Endothelial cell of umbilical vein (primary cell): ENCODE measurements around the gene PDE1C. TPM values are rescaled to one million over a fixed set of nuclear protein-coding genes. Genes with fewer than 3 reads are reported as not detected.

Source experiments
- BruUV-seq: library from RNA; stranded (reverse); fragments of 400-500 nt; replicated peaks from 2 replicates; lab custom pipeline; 2021; lab: Mats Ljungman, UMichigan
- CTCF ChIA-PET: fragments of 300-600, 350-600 bp; sonication (Branson Sonifier 250); formaldehyde crosslinking; loops from one replicate; lab custom pipeline; 2021; ENCODE audit warnings: antibody characterized with exemption, inconsistent platforms; lab: Charles Lee
- POLR2A ChIA-PET: fragments of 300-600, 350-600 bp; sonication (Branson Sonifier 250); formaldehyde crosslinking; loops from one replicate; lab custom pipeline; 2021; ENCODE audit warnings: antibody characterized with exemption, inconsistent platforms; lab: Charles Lee
- DNase-seq: peaks from one replicate; pipeline ENCODE4 v3.0.0-alpha.2; 2011; ENCODE audit warnings: low read depth, low spot score
- FAIRE-seq: peaks from 2 replicates; lab custom pipeline; 2011; peaks lifted over from hg19 to GRCh38; lab: Jason Lieb, UNC
- H2AFZ ChIP-seq: 2 replicates; pipeline ENCODE4 v1.6.0; 2012; ENCODE audit warnings: low read depth, low read length, control low read depth, inconsistent platforms
- H3K27ac ChIP-seq: 2 replicates; pipeline ENCODE4 v1.5.1; 2011; ENCODE audit warnings: low read depth, mild to moderate bottlenecking, control low read depth, low read length, moderate library complexity; ENCODE audit not compliant: insufficient read depth
- H3K27me3 ChIP-seq, 2 experiments: 2 replicates each; pipeline versions ENCODE4 v1.6.0 to v1.6.1; 2011; ENCODE audit warnings: low read length in 2 of 2, mixed read lengths in 1 of 2; ENCODE audit not compliant: control insufficient read depth in 2 of 2, insufficient read depth in 2 of 2
- H3K36me3 ChIP-seq, 2 experiments: 2 replicates in 1 of 2; 3 replicates in 1 of 2; pipeline ENCODE4 v1.5.1; 2011; ENCODE audit warnings: low read length in 2 of 2, mild to moderate bottlenecking in 1 of 2, moderate library complexity in 1 of 2; ENCODE audit not compliant: control insufficient read depth in 2 of 2, insufficient read depth in 2 of 2; ENCODE audit errors: extremely low read depth in 1 of 2
- H3K4me1 ChIP-seq: 3 replicates; pipeline ENCODE4 v1.5.1; 2011; ENCODE audit warnings: mild to moderate bottlenecking, low read length; ENCODE audit not compliant: control insufficient read depth, insufficient read depth; ENCODE audit errors: extremely low read depth
- H3K4me2 ChIP-seq: 2 replicates; pipeline ENCODE4 v1.6.1; 2011; ENCODE audit warnings: low read length, control low read depth, mixed read lengths; ENCODE audit not compliant: insufficient read depth
- H3K4me3 ChIP-seq, 3 experiments: fragments of 200-600 bp in 1 of 3; sonication (generic), shearing (Covaris generic) in 1 of 3; replicated peaks in 1 of 3; 2 replicates each; pipeline ENCODE4 v1.5.1; 2011 to 2016; ENCODE audit warnings: control low read depth in 3 of 3, low read length in 3 of 3, mild to moderate bottlenecking in 2 of 3, inconsistent platforms in 1 of 3, low read depth in 1 of 3, moderate library complexity in 1 of 3; ENCODE audit not compliant: insufficient read depth in 1 of 3
- H3K79me2 ChIP-seq: 2 replicates; pipeline ENCODE4 v1.6.0; 2012; ENCODE audit warnings: low read length, inconsistent platforms; ENCODE audit not compliant: control insufficient read depth, insufficient read depth
- H3K9ac ChIP-seq: replicated peaks from 2 replicates; pipeline ENCODE3; 2011; ENCODE audit warnings: low read length, control low read depth; ENCODE audit not compliant: insufficient read depth; ENCODE audit errors: extremely low read depth
- H3K9me1 ChIP-seq: replicated peaks from 3 replicates; pipeline ENCODE4 v1.6.0; 2011; ENCODE audit warnings: mild to moderate bottlenecking, low read length; ENCODE audit not compliant: control insufficient read depth, insufficient read depth; ENCODE audit errors: extremely low read depth
- H3K9me3 ChIP-seq: replicated peaks from 2 replicates; pipeline ENCODE4 v1.5.1; 2012; ENCODE audit warnings: low read length, inconsistent platforms; ENCODE audit not compliant: control insufficient read depth, insufficient read depth
- H4K20me1 ChIP-seq: replicated peaks from 2 replicates; pipeline ENCODE3; 2011; ENCODE audit warnings: mild to moderate bottlenecking, low read length; ENCODE audit not compliant: control insufficient read depth, insufficient read depth; ENCODE audit errors: extremely low read depth
- CTCF ChIP-seq, 2 donors: IDR thresholded peaks; 1 replicate in 1 of 2; 2 replicates in 1 of 2; pipeline ENCODE4 v1.5.1; 2011; ENCODE audit warnings: low read length in 2 of 2, mild to moderate bottlenecking in 2 of 2, moderate library complexity in 2 of 2, control low read depth in 1 of 2, inconsistent platforms in 1 of 2, low read depth in 1 of 2; ENCODE audit not compliant: insufficient read depth in 1 of 2; ENCODE audit errors: extremely low read depth in 1 of 2
- EZH2 ChIP-seq: IDR thresholded peaks from 2 replicates; pipeline ENCODE4 v1.6.1; 2012; ENCODE audit warnings: borderline replicate concordance, low read depth, mild to moderate bottlenecking, moderate library complexity, low read length, inconsistent platforms; ENCODE audit not compliant: severe bottlenecking
- FOS ChIP-seq: IDR thresholded peaks from 2 replicates; pipeline ENCODE4 v1.6.1; 2011; ENCODE audit warnings: mild to moderate bottlenecking, low read length, moderate library complexity, borderline replicate concordance; ENCODE audit not compliant: insufficient read depth
- GATA2 ChIP-seq: IDR thresholded peaks from 2 replicates; pipeline ENCODE4 v1.7.0; 2011; ENCODE audit warnings: low read depth, mild to moderate bottlenecking, moderate library complexity, mixed read lengths, low read length; ENCODE audit not compliant: insufficient read length, insufficient read depth
- JUN ChIP-seq: IDR thresholded peaks from 2 replicates; pipeline ENCODE4 v1.6.1; 2011; ENCODE audit warnings: borderline replicate concordance, low read depth; ENCODE audit not compliant: insufficient read length, insufficient read depth
- MAX ChIP-seq: IDR thresholded peaks from 2 replicates; pipeline ENCODE4 v1.6.1; 2011; ENCODE audit not compliant: insufficient read depth, insufficient read length
- MYC ChIP-seq: IDR thresholded peaks from one replicate; pipeline ENCODE4 v1.6.1; 2011; ENCODE audit warnings: mild to moderate bottlenecking, low read depth, low read length
- POLR2A ChIP-seq: IDR thresholded peaks from 2 replicates; pipeline ENCODE4 v1.6.1; 2012; ENCODE audit warnings: low read depth, mild to moderate bottlenecking, control low read depth, low read length
- POLR2AphosphoS5 ChIP-seq: IDR thresholded peaks from 2 replicates; pipeline ENCODE4 v1.6.1; 2012; ENCODE audit warnings: low read depth, mild to moderate bottlenecking, control low read depth, low read length, moderate library complexity; ENCODE audit not compliant: insufficient read depth
- dilution Hi-C: fragments of 300-500 bp; cut with MboI; formaldehyde crosslinking; loops from one replicate; pipeline ENCODE4 v1.15.0; 2019; ENCODE audit warnings: low sequenced_read_pairs; ENCODE audit not compliant: extremely low pct_ligation_motif_present
- intact Hi-C: fragments of 100-400 bp; cut with micrococcal nuclease; formaldehyde crosslinking; loops from one replicate; pipeline ENCODE4 v1.10.0; 2022
- polyA plus RNA-seq, 4 experiments: library from polyadenylated mRNA; depleted of rRNA in 3 of 4; stranded (reverse) in 3 of 4; unstranded in 1 of 4; fragments of >200 nt; gene quantifications; 2 replicates each; pipeline versions ENCODE4 v1.2.1 to v1.2.3, GENCODE V29; 2011 to 2012; ENCODE audit warnings: missing spikeins in 1 of 4
- total RNA-seq: library from RNA; stranded (reverse); gene quantifications from 2 replicates; pipeline ENCODE4 v1.2.3, GENCODE V29; 2021

Gene PDE1C
- total and polyA plus RNA-seq, 2 donors (not counting 3 experiments of a cell fraction or from before 2014, with no cell fraction given) = 0.90 to 3.1 TPM

DNA sequence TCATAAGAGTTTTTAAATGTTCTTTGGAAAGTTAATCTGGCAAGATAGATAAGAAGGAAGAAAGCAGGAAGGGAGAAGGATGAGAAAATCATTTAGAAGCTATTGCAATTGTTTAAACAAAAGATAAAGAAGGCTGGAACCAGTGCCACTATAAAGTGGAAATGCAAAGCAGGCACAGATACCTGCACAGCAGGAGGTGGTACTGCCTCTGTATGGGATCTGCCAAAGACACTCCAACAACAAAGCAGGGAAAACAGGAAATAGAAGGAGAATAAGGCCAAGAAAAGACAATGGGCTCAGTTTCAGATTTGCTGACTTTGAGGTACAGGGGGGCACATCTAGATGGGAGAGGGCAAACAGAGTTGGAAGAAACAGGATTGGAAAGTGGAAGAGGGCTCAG lies 244.6 kb downstream of the PDE1C start:
- dilution Hi-C loops = no loop called here
- no peaks in the 10 kb centered on the region for H3K79me2 ChIP-seq
- no peak overlapping the region for H2AFZ ChIP-seq
- H3K4me2 ChIP-seq = no peak overlapping the region
- H3K27ac ChIP-seq = no peak overlapping the region
- intact Hi-C loops = no loop called here
- H3K9me3 ChIP-seq = no peaks in the 10 kb centered on the region
- H3K4me3 ChIP-seq = no peak overlapping the region
- peaks cover 19% of the 10 kb centered on the region for H3K4me1 ChIP-seq
- no peak overlapping the region for H3K9ac ChIP-seq
- DNase-seq = no peak
- no TSS peak for BruUV-seq
- POLR2A ChIA-PET = no interaction called here
- H3K9me1 ChIP-seq = no peaks in the 10 kb centered on the region
- FAIRE-seq = peak; percentile 63
- no peaks in the 10 kb centered on the region for H4K20me1 ChIP-seq
- H3K27me3 ChIP-seq = no peaks in the 10 kb centered on the region
- no peak for TF ChIP-seq CTCF (IDR thresholded peaks at IDR 0.05; ENCODE audit: extremely low read depth in 1 of 2, insufficient read depth in 1 of 2, low read depth in 1 of 2, low read length in 2 of 2)
- no peak for TF ChIP-seq EZH2
- no peak for TF ChIP-seq MAX
- TF ChIP-seq GATA2 = no peak
- no peak for TF ChIP-seq JUN
- TF ChIP-seq POLR2A = no peak
- TF ChIP-seq POLR2AphosphoS5 = no peak
- no peak for TF ChIP-seq FOS
- TF ChIP-seq MYC = no peak
- CTCF ChIA-PET = interaction anchor here (0.9 to 2.3 kb wide), 5 partner anchors 9 to 339 kb away, joined by 3 to 12 read pairs (median 6); no protein-coding TSS in a partner anchor
- no peaks in the 10 kb centered on the region for H3K36me3 ChIP-seq
